Activated naive CD4-positive, alpha-beta T cell treated with anti-CD3 and anti-CD28 coated beads, Interleukin-2, amount 10 ng/mL, durations not matched to agents 7 days and 5 days (primary cell): ENCODE results near the gene USP32.

Experiments used
- CTCF ChIA-PET: fragments of 350-600 bp; sonication (Branson Sonifier 250); formaldehyde crosslinking; loops from one replicate; lab custom pipeline; 2021; ENCODE audit warnings: antibody characterized with exemption; lab: Charles Lee
- DNase-seq: peaks from one replicate; pipeline ENCODE4 v3.0.0-alpha.2; 2020
- H3K27ac Mint-ChIP-seq: one replicate; pipeline ENCODE4 v1.8.0; 2021; ENCODE audit warnings: mild to moderate bottlenecking, moderate library complexity, mixed read lengths
- H3K27me3 Mint-ChIP-seq: one replicate; pipeline ENCODE4 v1.8.0; 2021; ENCODE audit warnings: mild to moderate bottlenecking, mixed read lengths
- H3K36me3 Mint-ChIP-seq: one replicate; pipeline ENCODE4 v1.8.0; 2021; ENCODE audit warnings: mixed read lengths
- H3K4me1 Mint-ChIP-seq: one replicate; pipeline ENCODE4 v1.8.0; 2021; ENCODE audit warnings: mixed read lengths
- H3K4me3 Mint-ChIP-seq: one replicate; pipeline ENCODE4 v1.8.0; 2021; ENCODE audit warnings: mild to moderate bottlenecking, moderate library complexity, mixed read lengths
- H3K9me3 Mint-ChIP-seq: one replicate; pipeline ENCODE4 v1.8.0; 2021; ENCODE audit warnings: mixed read lengths

USP32 gene

GRCh38 chr17:60148373-60148772 lies 243.6 kb downstream of the USP32 start:
- DNase-seq, result no peak
- CTCF ChIA-PET, result no interaction called here
- no peak overlapping the region for H3K4me3 Mint-ChIP-seq
- H3K36me3 Mint-ChIP-seq, result no peaks in the 10 kb centered on the region
- no peak overlapping the region for H3K27ac Mint-ChIP-seq
- no peaks in the 10 kb centered on the region for H3K9me3 Mint-ChIP-seq
- H3K27me3 Mint-ChIP-seq, result peaks cover 96% of the 10 kb centered on the region
- peaks cover 33% of the 10 kb centered on the region for H3K4me1 Mint-ChIP-seq

GRCh38 chr17:60147553-60148223 lies 244.2 kb downstream of the USP32 start:
- no peaks in the 10 kb centered on the region for H3K36me3 Mint-ChIP-seq
- DNase-seq, result no peak
- no peak overlapping the region for H3K27ac Mint-ChIP-seq
- peaks cover 40% of the 10 kb centered on the region for H3K4me1 Mint-ChIP-seq
- H3K27me3 Mint-ChIP-seq, result peaks cover 100% of the 10 kb centered on the region
- H3K9me3 Mint-ChIP-seq, result no peaks in the 10 kb centered on the region
- no peak overlapping the region for H3K4me3 Mint-ChIP-seq
- CTCF ChIA-PET, result interaction anchor here (0.8 kb wide), 1 partner anchor 291 kb away, joined by 3 read pairs; no protein-coding TSS in a partner anchor

- H3K9me3 Mint-ChIP-seq, result no peaks in the 10 kb centered on the region
- H3K27ac Mint-ChIP-seq, result no peak overlapping the region
- H3K4me1 Mint-ChIP-seq, result peaks cover 39% of the 10 kb centered on the region
- H3K4me3 Mint-ChIP-seq, result no peak overlapping the region
- no peaks in the 10 kb centered on the region for H3K36me3 Mint-ChIP-seq
- CTCF ChIA-PET, result no interaction called here
- peaks cover 100% of the 10 kb centered on the region for H3K27me3 Mint-ChIP-seq
- no peak for DNase-seq
Measured at GRCh38 chr17:60146206-60146605, 245.7 kb downstream of the USP32 start.

GRCh38 chr17:60145006-60145935 lies 246.7 kb downstream of the USP32 start:
- Mint-ChIP-seq H3K27me3 (peaks cover 100% of the 10 kb centered on the region), H3K9me3 (no peaks in the 10 kb centered on the region), H3K4me3 (no peak overlapping the region), H3K4me1 (peaks cover 36% of the 10 kb centered on the region), H3K36me3 (no peaks in the 10 kb centered on the region), H3K27ac (no peak overlapping the region)
- no peak for DNase-seq
- CTCF ChIA-PET, result interaction anchor here (0.8 kb wide), 1 partner anchor 81 kb away, joined by 3 read pairs; no protein-coding TSS in a partner anchor

GRCh38 chr17:60142872-60143499 lies 248.9 kb downstream of the USP32 start:
- Mint-ChIP-seq H3K4me3 (no peak overlapping the region), H3K36me3 (no peaks in the 10 kb centered on the region), H3K27me3 (peaks cover 100% of the 10 kb centered on the region), H3K27ac (no peak overlapping the region), H3K4me1 (peaks cover 34% of the 10 kb centered on the region), H3K9me3 (no peaks in the 10 kb centered on the region)
- CTCF ChIA-PET, result interaction anchor here (0.6 to 4.2 kb wide), 9 partner anchors 8 to 427 kb away, joined by 3 to 21 read pairs (median 5); partner anchors contain the start of gene USP32
- peak; percentile 90 for DNase-seq

- H3K27me3 Mint-ChIP-seq, result peaks cover 100% of the 10 kb centered on the region
- no peak overlapping the region for H3K4me3 Mint-ChIP-seq
- H3K27ac Mint-ChIP-seq, result peak overlapping the region; percentile 37
- peaks cover 34% of the 10 kb centered on the region for H3K4me1 Mint-ChIP-seq
- DNase-seq, result peak; percentile 19
- no peaks in the 10 kb centered on the region for H3K9me3 Mint-ChIP-seq
- CTCF ChIA-PET, result interaction anchor here (0.7 to 4.2 kb wide), 9 partner anchors 10 to 1924 kb away, joined by 3 to 21 read pairs (median 3); no protein-coding TSS in a partner anchor
- no peaks in the 10 kb centered on the region for H3K36me3 Mint-ChIP-seq
Measured at GRCh38 chr17:60141111-60142018, 250.6 kb downstream of the USP32 start.

- CTCF ChIA-PET, result interaction anchor here (1.0 to 4.2 kb wide), 2 partner anchors 12 to 289 kb away, joined by 3 to 21 read pairs; no protein-coding TSS in a partner anchor
- peak; percentile 85 for DNase-seq
- peaks cover 99% of the 10 kb centered on the region for H3K27me3 Mint-ChIP-seq
- no peak overlapping the region for H3K27ac Mint-ChIP-seq
- no peak overlapping the region for H3K4me3 Mint-ChIP-seq
- H3K36me3 Mint-ChIP-seq, result peaks cover 6% of the 10 kb centered on the region
- peaks cover 48% of the 10 kb centered on the region for H3K4me1 Mint-ChIP-seq
- peaks cover 2% of the 10 kb centered on the region for H3K9me3 Mint-ChIP-seq
Measured at GRCh38 chr17:60139438-60140285, 252.3 kb downstream of the USP32 start.

GRCh38 chr17:60138769-60139437 lies 253.0 kb downstream of the USP32 start:
- Mint-ChIP-seq H3K9me3 (peaks cover 2% of the 10 kb centered on the region), H3K4me1 (peaks cover 49% of the 10 kb centered on the region), H3K27ac (no peak overlapping the region), H3K4me3 (no peak overlapping the region), H3K36me3 (peaks cover 7% of the 10 kb centered on the region), H3K27me3 (peaks cover 92% of the 10 kb centered on the region)
- DNase-seq, result peak; percentile 19
- CTCF ChIA-PET, result no interaction called here

GRCh38 chr17:60137731-60138130 lies 254.2 kb downstream of the USP32 start:
- Mint-ChIP-seq H3K4me1 (peaks cover 44% of the 10 kb centered on the region), H3K27ac (no peak overlapping the region), H3K4me3 (no peak overlapping the region), H3K9me3 (peaks cover 2% of the 10 kb centered on the region), H3K27me3 (peaks cover 80% of the 10 kb centered on the region), H3K36me3 (peaks cover 9% of the 10 kb centered on the region)
- CTCF ChIA-PET, result no interaction called here
- DNase-seq, result peak; percentile 0

GRCh38 chr17:60135951-60136666 lies 255.8 kb downstream of the USP32 start:
- peaks cover 64% of the 10 kb centered on the region for H3K27me3 Mint-ChIP-seq
- H3K4me3 Mint-ChIP-seq, result peak overlapping the region; percentile 97
- peak; percentile 20 for DNase-seq
- H3K36me3 Mint-ChIP-seq, result peaks cover 16% of the 10 kb centered on the region
- CTCF ChIA-PET, result no interaction called here
- no peak overlapping the region for H3K27ac Mint-ChIP-seq
- H3K4me1 Mint-ChIP-seq, result peaks cover 39% of the 10 kb centered on the region
- H3K9me3 Mint-ChIP-seq, result peaks cover 2% of the 10 kb centered on the region

- Mint-ChIP-seq H3K9me3 (peaks cover 2% of the 10 kb centered on the region), H3K4me1 (peaks cover 34% of the 10 kb centered on the region), H3K4me3 (peak overlapping the region; percentile 97), H3K27me3 (peaks cover 56% of the 10 kb centered on the region), H3K36me3 (peaks cover 16% of the 10 kb centered on the region), H3K27ac (peak overlapping the region; percentile 74)
- peak; percentile 90 for DNase-seq
- CTCF ChIA-PET, result no interaction called here
Measured at GRCh38 chr17:60135151-60135950, 256.6 kb downstream of the USP32 start.
